Stimulated activated CD4-positive, alpha-beta T cell treated with anti-CD3 and anti-CD28 coated beads, Interleukin-4, amount 100 ng/mL, for 24 hours (primary cell): ENCODE data around the gene ASAH2B.
"Not testable (repeated sequence)": the region's sequence is repeated elsewhere in the genome, so short reads cannot be mapped to it uniquely, and the experiment has no call there.

Experiments used
- DNase-seq: peaks from one replicate; pipeline ENCODE4 v3.0.0-alpha.2; 2020

Gene ASAH2B

GRCh38 chr10:50739618-50740292, at the start of gene ASAH2B:
ASAH2B (plus strand) TSS chr10:50739936; CDS start chr10:50745131, 5,195 bp downstream.
- DNase-seq: peak; percentile 85

DNA sequence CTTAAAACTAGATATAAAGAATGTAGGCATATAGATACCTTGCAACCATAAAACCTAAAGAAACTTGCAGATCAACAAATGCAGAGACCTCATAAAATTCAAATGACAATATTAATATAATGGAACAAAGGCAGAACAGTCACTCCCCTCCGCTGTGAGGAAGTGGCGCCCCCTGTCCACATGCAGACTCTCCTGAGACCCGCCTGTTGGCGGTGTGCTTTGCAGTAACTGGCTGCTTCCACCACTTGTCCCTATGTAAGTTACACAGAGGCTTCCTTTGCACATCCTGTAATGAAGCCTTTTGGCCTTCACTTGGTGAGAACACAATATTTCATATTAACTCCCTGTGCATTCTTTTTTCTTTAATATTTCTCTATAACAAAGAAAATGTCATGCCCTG, 41.9 kb upstream of the ASAH2B start:
- DNase-seq: not testable (repeated sequence)

GRCh38 chr10:50701947-50702346, 37.8 kb upstream of the ASAH2B start:
- not testable (repeated sequence) for DNase-seq

GRCh38 chr10:50702997-50703396, 36.7 kb upstream of the ASAH2B start:
- DNase-seq: not testable (repeated sequence)

GRCh38 chr10:50704436-50705079, 35.2 kb upstream of the ASAH2B start:
- DNase-seq: not testable (repeated sequence)

DNA sequence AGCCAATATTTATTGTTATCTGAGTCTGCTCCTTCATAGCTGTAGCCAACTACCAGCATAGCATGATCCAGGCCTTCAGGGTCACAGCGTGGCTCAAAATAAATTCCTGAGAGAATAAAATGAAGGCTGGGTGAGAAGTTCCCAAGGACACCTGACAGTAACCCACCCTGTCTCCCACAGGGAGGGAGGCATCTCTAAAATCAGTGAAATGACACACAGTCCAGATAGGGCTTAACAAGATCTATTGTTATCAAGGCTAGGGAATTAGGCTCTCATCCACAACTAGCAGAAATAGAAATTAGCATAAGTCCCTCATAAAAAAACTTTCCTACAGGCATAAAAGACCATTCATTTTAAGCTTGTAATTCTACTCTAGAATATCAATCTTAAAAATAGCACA, 33.7 kb upstream of the ASAH2B start:
- not testable (repeated sequence) for DNase-seq

DNA sequence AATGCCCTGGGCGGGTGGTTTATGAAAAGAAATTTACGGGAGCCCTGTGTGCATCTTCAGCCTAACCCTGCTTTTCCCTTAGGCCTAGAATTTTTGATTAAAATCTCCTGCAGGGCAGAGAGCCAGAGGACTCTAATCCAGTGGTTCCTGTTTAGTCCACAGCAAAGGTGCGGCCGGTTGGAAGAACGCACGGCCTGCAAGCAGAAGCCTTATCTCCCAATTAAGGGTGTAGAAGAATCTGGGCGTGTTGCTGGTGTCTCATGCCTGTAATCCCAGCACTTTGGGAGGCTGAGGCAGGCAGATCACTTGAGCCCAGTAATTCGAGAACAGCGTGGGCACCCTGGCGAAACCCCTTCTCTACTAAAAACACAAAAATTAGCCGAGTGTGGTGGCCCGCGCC, 29.5 kb upstream of the ASAH2B start:
- DNase-seq: not testable (repeated sequence)

- not testable (repeated sequence) for DNase-seq
Observed at GRCh38 chr10:50723812-50724211, 15.9 kb upstream of the ASAH2B start.

DNA sequence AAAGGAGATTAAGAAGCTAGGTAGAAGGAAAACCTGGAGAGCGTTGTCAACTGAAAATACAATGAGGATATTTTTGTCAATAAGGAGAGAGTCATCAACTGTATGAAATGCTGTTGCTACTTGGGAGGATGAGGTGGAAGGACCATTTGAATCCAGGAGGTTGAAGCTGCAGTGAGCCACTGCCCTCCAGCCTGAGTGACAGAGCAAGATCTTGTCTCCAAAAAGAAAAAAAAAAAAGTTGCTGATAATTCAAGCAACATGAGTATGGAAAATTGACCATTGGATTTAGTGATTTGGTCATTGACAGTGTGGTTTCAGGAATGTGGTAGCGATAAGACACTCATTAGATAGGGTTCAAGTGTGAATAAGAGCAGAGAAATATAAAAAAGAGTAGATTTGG, 11.6 kb upstream of the ASAH2B start:
- not testable (repeated sequence) for DNase-seq

GRCh38 chr10:50738987-50739617, 634 bp upstream of the ASAH2B start:
- not testable (repeated sequence) for DNase-seq

- peak; percentile 43 for DNase-seq
Observed at GRCh38 chr10:50740293-50740648, 535 bp downstream of the ASAH2B start.

DNA sequence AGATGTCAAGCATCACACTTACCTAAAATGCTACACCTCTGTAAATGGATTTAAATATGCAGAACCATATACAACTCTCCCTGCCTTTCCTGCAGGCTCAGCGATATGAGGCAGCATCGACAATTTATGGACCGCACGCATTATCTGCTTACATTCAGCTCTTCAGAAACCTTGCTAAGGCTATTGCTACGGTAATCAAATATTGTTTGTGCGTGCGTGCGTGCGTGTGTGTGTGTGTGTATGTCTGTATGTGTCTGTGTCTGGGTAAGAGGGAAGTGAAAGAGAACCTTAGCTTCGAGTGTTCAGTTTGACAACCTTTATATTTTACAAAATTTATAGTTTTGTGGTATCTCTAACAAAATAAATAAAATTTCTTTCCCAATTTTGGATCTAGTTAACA, 3.1 kb downstream of the ASAH2B start:
- not testable (repeated sequence) for DNase-seq

DNA sequence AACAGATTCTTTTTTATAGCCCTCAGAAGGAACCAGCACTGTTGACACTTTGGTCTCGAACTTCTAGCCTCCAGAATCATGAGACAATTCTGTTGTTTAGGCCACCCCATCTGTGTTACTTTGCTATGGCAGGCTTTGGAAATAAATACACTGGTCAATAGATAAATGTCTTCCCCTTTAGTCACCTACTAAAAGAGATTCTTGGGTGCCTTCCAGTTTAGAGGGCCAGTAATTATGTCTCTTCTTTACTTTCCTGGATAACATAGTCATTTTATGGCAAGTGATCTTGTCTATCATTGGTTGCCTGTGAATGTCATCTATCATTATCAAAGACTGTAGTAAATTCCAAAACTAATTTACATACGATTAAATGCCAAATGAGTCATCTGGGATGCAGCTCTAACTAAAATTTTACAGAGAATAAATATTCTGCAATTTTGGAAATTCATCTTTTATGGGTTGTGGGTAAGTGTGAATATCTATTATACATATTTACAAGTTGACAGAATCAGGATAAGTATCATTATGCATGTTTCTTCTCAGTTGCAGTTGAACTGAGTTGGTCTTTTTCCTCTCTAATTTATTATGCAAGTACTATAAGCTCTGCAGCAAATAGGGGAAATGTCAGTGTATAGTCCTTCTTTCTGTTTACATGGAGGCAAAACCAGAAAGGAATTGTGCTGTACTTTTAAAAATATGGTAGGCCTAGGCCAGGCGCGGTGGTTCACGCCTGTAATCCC, 27.2 kb downstream of the ASAH2B start:
- not testable (repeated sequence) for DNase-seq

- not testable (repeated sequence) for DNase-seq
Observed at GRCh38 chr10:50772042-50772441, 32.3 kb downstream of the ASAH2B start.

DNA sequence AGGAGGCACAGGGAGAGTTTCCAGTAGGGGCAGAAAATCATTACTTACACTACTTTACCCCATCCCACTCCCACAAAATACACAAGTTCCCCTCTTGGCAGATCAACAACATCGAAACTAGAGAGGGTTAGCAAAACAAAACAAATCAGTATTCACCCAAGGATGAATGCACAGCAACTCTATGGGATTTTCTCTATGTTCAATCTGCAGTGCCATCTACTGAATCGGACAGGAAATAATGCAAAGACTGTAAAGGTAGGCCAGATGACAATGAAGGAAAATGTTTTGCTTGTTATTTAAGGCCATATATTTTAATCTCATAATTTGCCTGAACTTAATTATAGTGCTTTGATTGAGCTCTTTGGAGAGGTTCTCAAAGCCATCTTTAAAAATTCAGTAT, 35.1 kb downstream of the ASAH2B start:
- DNase-seq: not testable (repeated sequence)

DNA sequence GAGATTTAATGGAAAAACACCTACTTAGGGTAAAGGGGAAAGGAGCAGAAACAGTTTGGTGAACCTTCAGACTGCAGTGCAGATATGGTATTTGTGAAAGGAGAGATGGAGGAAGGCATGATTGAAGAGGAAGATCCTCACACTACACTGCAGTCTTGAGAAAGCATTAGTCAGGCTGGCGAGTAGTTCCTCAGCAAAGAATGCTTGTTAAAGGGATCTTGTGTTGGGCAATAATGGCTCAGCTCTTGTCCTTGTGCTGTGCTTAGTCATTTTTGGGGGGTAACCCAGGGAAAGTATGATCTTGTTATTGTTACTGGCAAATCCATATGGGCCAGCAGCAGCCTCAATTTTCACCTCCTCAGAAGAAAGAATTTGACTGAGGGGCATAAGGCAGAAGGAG, 40.3 kb downstream of the ASAH2B start:
- not testable (repeated sequence) for DNase-seq

DNA sequence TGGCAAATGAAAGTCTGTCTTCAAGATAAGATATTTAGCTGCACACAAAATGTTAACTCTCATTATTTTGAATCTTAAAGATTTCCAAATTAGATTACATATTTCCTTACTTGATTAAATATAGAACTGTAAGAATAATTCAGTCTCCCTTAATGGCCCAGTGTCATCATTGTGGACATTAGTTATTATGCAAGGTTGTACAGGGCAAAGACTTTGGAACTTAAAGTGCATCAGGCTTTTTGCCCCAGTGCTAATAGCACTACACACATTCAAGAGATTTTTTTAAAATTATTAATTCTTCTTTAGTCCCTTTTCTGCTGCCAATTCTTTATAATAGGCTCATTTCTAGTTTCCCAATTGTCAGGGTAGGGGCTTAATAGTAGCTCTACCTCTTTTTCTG, 42.3 kb downstream of the ASAH2B start:
- not testable (repeated sequence) for DNase-seq

DNA sequence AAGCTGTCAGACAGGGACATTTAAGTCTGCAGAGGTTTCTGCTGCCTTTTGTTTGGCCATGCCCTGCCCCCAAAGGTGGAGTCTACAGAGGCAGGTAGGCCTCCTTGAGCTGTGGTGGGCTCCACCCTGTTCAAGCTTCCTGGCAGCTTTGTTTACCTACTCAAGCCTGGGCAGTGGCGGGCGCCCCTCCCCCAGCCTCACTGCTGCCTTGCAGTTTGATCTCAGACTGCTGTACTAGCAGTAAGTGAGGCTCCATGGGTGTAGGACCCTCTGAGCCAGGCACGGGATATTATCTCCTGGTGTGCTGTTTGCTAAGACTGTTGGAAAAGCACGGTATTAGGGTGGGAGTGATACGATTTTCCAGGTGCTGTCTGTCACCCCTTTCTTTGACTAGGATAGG, 48.2 kb downstream of the ASAH2B start:
- DNase-seq: not testable (repeated sequence)

- DNase-seq: no peak
Observed at GRCh38 chr10:50788951-50789945, 49.5 kb downstream of the ASAH2B start.

- DNase-seq: no peak
Observed at GRCh38 chr10:50794490-50794889, 54.8 kb downstream of the ASAH2B start.

DNA sequence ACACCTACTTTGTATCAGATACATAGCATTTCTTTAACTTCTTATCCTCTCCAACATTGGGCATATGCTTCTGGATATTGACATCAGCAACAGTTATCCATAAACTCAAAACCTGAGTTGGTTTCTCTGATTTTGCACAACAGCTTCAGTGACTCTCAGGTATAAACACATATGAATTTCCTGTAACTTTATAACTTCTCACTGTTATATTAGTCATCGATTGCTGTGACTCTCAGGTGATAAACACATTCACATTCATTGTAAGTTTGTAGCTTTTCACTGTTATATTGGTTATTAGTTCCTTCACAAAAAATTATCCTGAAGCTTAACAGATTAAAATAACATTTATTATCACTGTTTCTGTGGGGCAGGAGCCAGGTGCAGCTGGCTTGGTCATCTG, 57.0 kb downstream of the ASAH2B start:
- DNase-seq: no peak

GRCh38 chr10:50798297-50798696, 58.6 kb downstream of the ASAH2B start:
- DNase-seq: no peak
